ENCODE results near the gene BAK1.
A peak's percentile ranks its signal among the peaks of the same experiment; 100 is the strongest.
"Not testable (repeated sequence)": the region's sequence is repeated elsewhere in the genome, so short reads cannot be mapped to it uniquely, and the experiment has no call there.

Gene BAK1

GRCh38 chr6:33599413-33599938 is 19.4 kb upstream of the BAK1 start:
- Mint-ChIP-seq H3K27me3 (no peaks in the 10 kb centered on the region), H3K9me3 (no peaks in the 10 kb centered on the region), H3K36me3 (peaks cover 0 to 3% of the 10 kb centered on the region in 2 donors), H3K4me1 (peaks cover 23 to 31% of the 10 kb centered on the region in 2 donors), H3K27ac (no peak overlapping the region), H3K4me3 (no peak overlapping the region)
- ATAC-seq (replicated peaks): no peak
- DNase-seq: no peak

DNA sequence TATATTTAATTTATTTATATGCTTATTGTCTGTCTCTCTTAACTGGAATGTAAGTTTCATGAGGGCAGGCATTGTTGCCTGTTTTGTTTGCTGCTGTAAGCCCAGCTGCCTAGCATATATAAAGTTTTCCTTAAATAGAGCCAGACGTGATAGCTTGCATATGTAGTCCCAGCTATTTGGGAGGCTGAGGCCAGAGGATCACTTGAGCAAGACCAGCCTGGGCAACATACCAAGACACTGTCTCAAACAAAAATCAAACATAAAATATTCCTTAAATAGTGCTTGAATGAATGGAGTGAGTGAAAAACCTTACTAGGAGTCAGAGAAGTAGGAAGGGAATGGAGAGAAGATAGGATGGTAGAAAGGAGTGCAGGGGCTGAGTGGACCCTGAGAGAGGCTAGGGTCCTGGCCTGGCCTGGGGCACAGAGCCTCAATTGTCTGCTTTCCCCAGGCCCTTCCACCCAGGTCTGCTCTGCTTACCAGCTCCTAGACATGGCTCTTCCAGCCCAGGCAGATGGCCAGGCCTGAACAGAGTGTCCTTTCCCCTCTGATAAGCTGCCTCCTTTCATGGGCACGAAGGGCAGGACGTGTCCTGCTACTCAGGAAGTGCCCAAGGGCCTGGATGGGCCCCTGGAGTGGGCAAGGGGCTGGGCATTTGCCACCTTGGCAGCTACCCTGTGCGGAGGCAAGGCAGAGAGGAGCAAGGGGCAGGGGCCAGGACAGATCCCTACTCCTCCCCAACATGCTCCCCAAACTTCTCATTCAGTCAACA is 17.7 kb upstream of the BAK1 start:
- no peak for ATAC-seq (replicated peaks)
- no peak for DNase-seq
- Mint-ChIP-seq H3K27ac (no peak overlapping the region), H3K9me3 (no peaks in the 10 kb centered on the region), H3K36me3 (peaks cover 0 to 3% of the 10 kb centered on the region in 2 donors), H3K4me1 (peaks cover 30 to 42% of the 10 kb centered on the region in 2 donors), H3K27me3 (no peaks in the 10 kb centered on the region), H3K4me3 (no peak overlapping the region)

DNA sequence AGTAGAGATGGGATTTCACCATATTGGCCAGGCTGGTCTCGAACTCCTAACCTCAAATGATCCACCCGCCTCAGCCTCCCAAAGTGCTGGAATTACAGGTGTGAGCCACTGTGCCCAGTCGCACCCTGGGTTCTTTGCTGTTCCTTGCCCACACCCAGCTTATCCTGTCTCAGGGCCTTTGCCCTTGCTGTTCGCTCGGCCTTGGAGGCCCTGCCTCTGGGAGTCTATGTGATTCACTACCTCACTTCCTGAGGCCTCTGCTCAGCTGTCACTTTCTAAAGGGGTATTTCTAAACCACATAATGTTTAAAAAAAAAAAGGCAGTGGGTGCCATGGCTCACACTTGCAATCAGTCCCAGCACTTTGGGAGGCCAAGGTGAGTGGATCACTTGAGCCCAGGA is 16.8 kb upstream of the BAK1 start:
- Mint-ChIP-seq H3K4me3 (peak overlapping the region in 1 of 2 donors; percentile 44), H3K27ac (peak overlapping the region; percentile 95), H3K4me1 (peaks cover 37 to 51% of the 10 kb centered on the region in 2 donors)
- ATAC-seq (replicated peaks): peak; percentile 24 to 39
- not testable (repeated sequence) for H3K36me3 Mint-ChIP-seq, H3K27me3 Mint-ChIP-seq, H3K9me3 Mint-ChIP-seq, DNase-seq

DNA sequence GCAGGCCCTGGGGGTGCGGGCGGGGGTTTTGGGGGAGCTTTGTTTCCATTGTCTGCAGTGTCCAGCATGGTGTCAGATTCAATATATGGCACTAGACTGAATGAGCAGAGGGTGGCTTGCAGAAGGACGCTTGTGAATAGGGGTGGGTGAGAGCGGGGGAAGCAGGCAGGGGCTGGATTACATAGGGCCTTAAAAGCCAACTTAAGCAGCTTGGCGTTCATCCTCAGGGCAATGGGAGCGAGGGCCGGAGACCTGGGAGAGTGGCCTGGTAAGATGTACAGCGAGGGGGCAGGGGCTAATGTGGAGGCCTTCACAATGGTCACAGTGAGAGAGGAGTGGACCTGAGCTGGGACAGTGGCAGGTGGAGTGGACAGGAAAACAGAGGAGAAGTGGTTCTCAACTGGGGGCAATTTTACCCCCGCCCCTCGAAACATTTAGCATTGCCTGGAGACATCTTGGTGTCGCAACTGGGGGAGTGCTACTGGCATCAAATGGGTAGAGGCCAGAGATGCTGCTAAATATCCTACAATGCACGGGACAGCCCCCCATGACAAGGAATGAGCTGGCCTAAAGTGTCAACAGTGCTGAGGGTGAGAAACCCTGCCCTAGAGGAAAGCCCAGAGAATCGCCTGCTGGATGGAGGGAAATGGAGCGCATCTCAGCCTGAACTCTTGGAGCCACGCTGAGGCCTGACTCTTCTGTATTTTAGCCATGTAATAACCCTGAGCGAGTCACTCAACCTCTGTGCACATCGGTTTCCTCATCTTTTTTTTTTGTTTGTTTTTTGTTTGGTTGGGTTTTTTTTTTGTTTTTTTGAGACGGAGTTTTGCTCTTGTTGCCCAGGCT is 15.1 kb upstream of the BAK1 start:
- H3K4me1 Mint-ChIP-seq: peaks cover 52 to 67% of the 10 kb centered on the region in 2 donors

GRCh38 chr6:33593414-33593727 is 13.3 kb upstream of the BAK1 start:
- peak overlapping the region; percentile 95 for H3K27ac Mint-ChIP-seq
- peaks cover 56 to 75% of the 10 kb centered on the region in 2 donors for H3K4me1 Mint-ChIP-seq
- DNase-seq (no peak), ATAC-seq (replicated peaks) (no peak)
- peak overlapping the region; percentile 68 to 83 for H3K4me3 Mint-ChIP-seq
- H3K36me3 Mint-ChIP-seq: peaks cover 0 to 3% of the 10 kb centered on the region in 2 donors
- peaks cover 5 to 6% of the 10 kb centered on the region in 2 donors for H3K9me3 Mint-ChIP-seq
- H3K27me3 Mint-ChIP-seq: no peaks in the 10 kb centered on the region

More for the DNA sequence above, 15.1 kb upstream of the BAK1 start:
- H3K27ac Mint-ChIP-seq: peak overlapping the region; percentile 62
- DNase-seq (no peak), ATAC-seq (replicated peaks) (no peak)
- H3K9me3 Mint-ChIP-seq: peaks cover 5 to 6% of the 10 kb centered on the region in 2 donors
- H3K27me3 Mint-ChIP-seq: no peaks in the 10 kb centered on the region
- H3K36me3 Mint-ChIP-seq: peaks cover 0 to 3% of the 10 kb centered on the region in 2 donors
- no peak overlapping the region for H3K4me3 Mint-ChIP-seq

DNA sequence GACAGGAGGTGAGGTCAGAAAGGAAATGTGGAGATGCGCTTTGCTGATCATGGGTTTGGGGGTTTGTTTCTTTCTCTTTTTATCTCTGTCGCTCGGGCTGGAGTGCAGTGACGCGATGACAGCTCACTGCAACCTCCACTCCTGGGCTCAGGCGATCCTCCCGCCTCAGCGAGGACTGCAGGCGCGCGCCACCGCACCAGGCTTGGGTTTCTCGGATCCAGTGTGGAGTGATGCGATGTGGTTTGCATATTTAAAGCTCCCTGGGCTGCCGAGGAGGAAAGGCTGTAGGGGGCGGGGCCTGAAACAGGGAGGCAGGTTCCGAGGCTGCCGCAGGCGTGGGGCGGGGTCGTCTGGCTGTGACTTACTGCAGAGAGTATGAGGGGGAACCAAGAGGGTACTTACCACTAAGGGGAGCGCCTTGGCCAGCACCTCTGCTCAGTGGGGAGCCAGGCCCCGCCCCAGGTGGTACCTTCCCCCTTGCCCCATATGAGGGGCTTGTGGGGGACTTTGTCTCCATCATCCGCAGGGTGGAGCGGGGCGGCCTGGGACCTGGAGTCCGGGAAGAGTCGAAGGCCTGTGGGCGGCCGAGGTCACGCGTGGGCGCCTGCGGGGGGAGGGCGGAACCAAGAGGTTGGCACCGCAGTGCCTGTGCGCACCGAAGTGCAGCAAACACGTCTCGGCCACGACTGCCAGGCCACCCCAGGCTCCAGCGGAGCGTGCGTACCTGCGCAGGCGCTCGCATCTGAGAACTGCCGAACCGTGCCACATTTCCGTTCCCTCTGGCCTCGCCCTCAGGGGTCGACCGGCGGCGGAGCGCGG is 12.7 kb upstream of the BAK1 start:
- Mint-ChIP-seq H3K27me3 (no peaks in the 10 kb centered on the region), H3K4me3 (peak overlapping the region; percentile 68 to 83), H3K4me1 (peaks cover 56 to 74% of the 10 kb centered on the region in 2 donors), H3K36me3 (peaks cover 0 to 3% of the 10 kb centered on the region in 2 donors), H3K27ac (peak overlapping the region; percentile 95), H3K9me3 (peaks cover 5 to 6% of the 10 kb centered on the region in 2 donors)
- peak; percentile 79 to 80 for ATAC-seq (replicated peaks)
- peak; percentile 76 for DNase-seq

- H3K36me3 Mint-ChIP-seq: peaks cover 0 to 3% of the 10 kb centered on the region in 2 donors
- ATAC-seq (replicated peaks) (no peak), DNase-seq (no peak)
- H3K4me1 Mint-ChIP-seq: peaks cover 52 to 69% of the 10 kb centered on the region in 2 donors
- no peaks in the 10 kb centered on the region for H3K27me3 Mint-ChIP-seq
- peak overlapping the region; percentile 68 to 83 for H3K4me3 Mint-ChIP-seq
- H3K9me3 Mint-ChIP-seq: peaks cover 5 to 6% of the 10 kb centered on the region in 2 donors
- H3K27ac Mint-ChIP-seq: peak overlapping the region; percentile 95
Observed at GRCh38 chr6:33592280-33592594, 12.2 kb upstream of the BAK1 start.

DNA sequence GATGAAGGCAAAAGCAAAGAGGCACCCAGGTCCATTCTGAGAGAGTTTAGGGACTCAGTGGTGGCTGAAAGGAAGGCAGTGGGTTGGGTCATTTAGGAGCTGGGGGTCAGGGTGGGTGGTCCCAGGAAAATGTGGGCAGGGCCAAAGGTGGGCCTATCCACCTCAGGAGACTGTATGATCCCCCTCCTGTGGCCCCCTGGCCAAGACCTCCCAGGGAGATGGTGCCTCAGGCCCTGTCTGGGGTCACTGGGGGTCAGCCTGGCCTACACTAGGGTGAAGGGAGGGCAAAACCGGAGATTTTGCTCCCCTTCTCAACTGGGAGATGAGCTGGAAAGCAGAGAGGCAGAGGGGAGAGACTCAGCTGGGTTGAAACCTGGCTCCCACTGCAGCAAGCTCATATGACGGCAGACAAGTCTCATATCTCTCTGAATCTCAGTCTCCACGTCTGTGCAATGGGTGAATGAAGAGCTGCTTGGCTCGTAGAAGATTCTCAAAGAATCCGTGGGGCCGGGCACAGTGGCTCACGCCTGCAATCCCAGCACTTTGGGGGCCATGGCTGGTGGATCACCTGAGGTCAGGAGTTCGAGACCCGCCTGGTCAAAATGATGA is 11.5 kb upstream of the BAK1 start:
- Mint-ChIP-seq H3K36me3 (no peaks in the 10 kb centered on the region), H3K4me3 (peak overlapping the region in 1 of 2 donors; percentile 29), H3K4me1 (peaks cover 51 to 68% of the 10 kb centered on the region in 2 donors), H3K27me3 (no peaks in the 10 kb centered on the region), H3K9me3 (peaks cover 5 to 6% of the 10 kb centered on the region in 2 donors), H3K27ac (peak overlapping the region; percentile 95)
- ATAC-seq (replicated peaks): no peak
- no peak for DNase-seq

DNA sequence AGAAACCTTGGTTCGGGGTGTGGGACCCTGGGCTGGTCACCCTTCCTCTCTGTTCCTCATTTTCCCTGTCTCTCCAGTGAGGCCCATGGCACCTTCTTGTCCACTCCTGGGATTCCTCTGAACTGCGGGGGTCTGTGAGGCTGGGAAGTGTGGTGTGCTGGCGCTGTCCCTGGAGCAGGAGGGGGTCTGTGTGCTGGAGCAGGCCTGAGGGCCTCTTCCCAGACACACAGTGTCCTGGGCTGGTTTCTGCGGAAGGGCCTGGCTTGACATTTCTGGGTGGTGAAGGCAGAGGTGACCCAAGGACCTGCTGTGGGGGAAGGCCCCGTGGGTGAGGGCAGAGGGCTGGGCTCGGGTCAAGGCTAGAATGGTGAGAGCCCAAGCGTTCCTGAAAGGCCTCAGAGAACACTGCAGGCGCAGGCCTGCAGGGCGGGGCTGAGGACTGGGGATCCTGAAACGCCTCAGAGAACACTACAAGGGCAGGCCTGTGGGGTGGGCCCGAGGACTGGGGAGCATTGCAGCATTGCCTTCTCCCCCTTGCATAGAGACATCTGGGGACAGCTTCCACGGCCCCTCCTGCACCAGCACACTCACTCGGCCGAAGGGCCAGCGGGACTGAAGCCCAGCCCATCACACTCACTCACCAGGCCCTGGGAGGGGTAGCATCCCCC is 10.6 kb upstream of the BAK1 start:
- DNase-seq (no peak), ATAC-seq (replicated peaks) (peak; percentile 8 to 13)
- H3K4me3 Mint-ChIP-seq: no peak overlapping the region
- H3K27ac Mint-ChIP-seq: peak overlapping the region; percentile 95
- H3K36me3 Mint-ChIP-seq: no peaks in the 10 kb centered on the region
- peaks cover 5 to 6% of the 10 kb centered on the region in 2 donors for H3K9me3 Mint-ChIP-seq
- H3K27me3 Mint-ChIP-seq: no peaks in the 10 kb centered on the region
- peaks cover 56 to 69% of the 10 kb centered on the region in 2 donors for H3K4me1 Mint-ChIP-seq

GRCh38 chr6:33589731-33590530 is 9.9 kb upstream of the BAK1 start:
- peaks cover 57 to 69% of the 10 kb centered on the region in 2 donors for H3K4me1 Mint-ChIP-seq
- peaks cover 5 to 6% of the 10 kb centered on the region in 2 donors for H3K9me3 Mint-ChIP-seq
- H3K36me3 Mint-ChIP-seq: no peaks in the 10 kb centered on the region
- DNase-seq (no peak), ATAC-seq (replicated peaks) (peak; percentile 26 to 36)
- no peak overlapping the region for H3K4me3 Mint-ChIP-seq
- no peaks in the 10 kb centered on the region for H3K27me3 Mint-ChIP-seq
- H3K27ac Mint-ChIP-seq: peak overlapping the region; percentile 95

- Mint-ChIP-seq H3K36me3 (no peaks in the 10 kb centered on the region), H3K27ac (no peak overlapping the region), H3K9me3 (peaks cover 5 to 6% of the 10 kb centered on the region in 2 donors), H3K4me3 (no peak overlapping the region), H3K27me3 (no peaks in the 10 kb centered on the region), H3K4me1 (peaks cover 56 to 67% of the 10 kb centered on the region in 2 donors)
- ATAC-seq (replicated peaks) (no peak), DNase-seq (no peak)
Observed at GRCh38 chr6:33589392-33589730, 9.3 kb upstream of the BAK1 start.

GRCh38 chr6:33588894-33589293 is 8.8 kb upstream of the BAK1 start:
- no peaks in the 10 kb centered on the region for H3K27me3 Mint-ChIP-seq
- peaks cover 56 to 71% of the 10 kb centered on the region in 2 donors for H3K4me1 Mint-ChIP-seq
- H3K4me3 Mint-ChIP-seq: no peak overlapping the region
- H3K36me3 Mint-ChIP-seq: no peaks in the 10 kb centered on the region
- H3K27ac Mint-ChIP-seq: no peak overlapping the region
- DNase-seq: no peak
- no peak for ATAC-seq (replicated peaks)
- H3K9me3 Mint-ChIP-seq: peaks cover 5 to 6% of the 10 kb centered on the region in 2 donors

DNA sequence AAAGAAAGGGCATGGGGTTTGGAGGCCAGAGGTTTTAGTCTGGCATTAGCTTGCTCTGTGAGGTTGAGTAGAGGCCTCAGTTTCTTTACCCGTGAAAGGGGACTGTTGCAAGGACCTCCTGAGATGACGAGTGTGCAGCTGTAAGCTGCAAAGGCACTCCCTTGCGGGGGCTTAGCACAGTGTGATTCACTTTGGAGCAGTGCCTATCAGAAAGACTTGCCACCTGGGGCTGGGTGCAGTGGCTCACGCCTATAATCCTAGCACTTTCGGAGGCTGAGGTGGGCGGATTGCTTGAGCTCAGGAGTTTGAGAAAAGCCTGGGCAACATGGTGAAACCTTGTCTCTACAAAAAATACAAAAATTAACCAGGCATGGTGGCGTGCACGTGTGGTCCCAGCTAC is 7.5 kb upstream of the BAK1 start:
- H3K27ac Mint-ChIP-seq: no peak overlapping the region
- ATAC-seq (replicated peaks): no peak

More for the DNA sequence above, 7.5 kb upstream of the BAK1 start:
- H3K4me1 Mint-ChIP-seq: peaks cover 52 to 65% of the 10 kb centered on the region in 2 donors
- H3K27me3 Mint-ChIP-seq: no peaks in the 10 kb centered on the region
- H3K36me3 Mint-ChIP-seq: no peaks in the 10 kb centered on the region
- DNase-seq: no peak
- H3K4me3 Mint-ChIP-seq: no peak overlapping the region
- H3K9me3 Mint-ChIP-seq: peaks cover 3 to 5% of the 10 kb centered on the region in 2 donors
